Natural killer cell (primary cell): Measurements from ENCODE around the gene BIRC3. TPM values are rescaled to one million over a fixed set of nuclear protein-coding genes. Genes with fewer than 3 reads are reported as not detected.

Source experiments
- ATAC-seq, 3 donors: fragments of 150-1000 bp in 2 of 3; fragments of 200-7000 bp in 1 of 3; cut with Tn5 transposase; 1 replicate in 1 of 3; 2 replicates in 2 of 3; pipeline ENCODE4 v1.10.0; 2021; ENCODE audit warnings: mild to moderate bottlenecking in 2 of 3, moderate library complexity in 2 of 3
- DNase-seq, 2 donors: peaks; one replicate each; pipeline versions ENCODE4 v3.0.0 to v3.0.0-alpha.2; 2013 to 2021; ENCODE audit warnings: mixed read lengths in 1 of 2
- H3K27ac ChIP-seq: one replicate; pipeline ENCODE4 v1.5.1; 2013; ENCODE audit warnings: mild to moderate bottlenecking, low read length
- H3K27me3 ChIP-seq: one replicate; pipeline ENCODE4 v1.6.1; 2013; ENCODE audit warnings: low read length; ENCODE audit not compliant: control insufficient read depth, insufficient read depth
- H3K36me3 ChIP-seq: one replicate; pipeline ENCODE4 v1.6.1; 2013; ENCODE audit warnings: low read length; ENCODE audit not compliant: control insufficient read depth, insufficient read depth
- H3K4me1 ChIP-seq: one replicate; pipeline ENCODE4 v1.6.1; 2013; ENCODE audit warnings: low read length; ENCODE audit not compliant: control insufficient read depth, insufficient read depth
- H3K4me3 ChIP-seq: one replicate; pipeline ENCODE4 v1.5.1; 2013; ENCODE audit warnings: low read length
- H3K9me3 ChIP-seq: one replicate; pipeline ENCODE4 v1.6.1; 2013; ENCODE audit warnings: low read length; ENCODE audit not compliant: control insufficient read depth, insufficient read depth
- H3K27ac Mint-ChIP-seq, 2 donors: one replicate each; pipeline ENCODE4 v1.8.0; 2022; ENCODE audit warnings: mild to moderate bottlenecking in 2 of 2, mixed read lengths in 2 of 2, moderate library complexity in 1 of 2
- H3K27me3 Mint-ChIP-seq, 2 donors: one replicate each; pipeline ENCODE4 v1.8.0; 2022; ENCODE audit warnings: low read depth in 2 of 2, mixed read lengths in 2 of 2
- H3K36me3 Mint-ChIP-seq: one replicate; pipeline ENCODE4 v1.8.0; 2022; ENCODE audit warnings: mixed read lengths
- H3K4me1 Mint-ChIP-seq, 2 donors: one replicate each; pipeline ENCODE4 v1.8.0; 2022; ENCODE audit warnings: mixed read lengths in 2 of 2
- H3K4me3 Mint-ChIP-seq: one replicate; pipeline ENCODE4 v1.8.0; 2022; ENCODE audit warnings: mild to moderate bottlenecking, moderate library complexity, mixed read lengths
- H3K9me3 Mint-ChIP-seq, 2 donors: one replicate each; pipeline ENCODE4 v1.8.0; 2022; ENCODE audit warnings: mixed read lengths in 2 of 2
- WGBS: methylation state at CpG from one replicate; pipeline ENCODE4 v1.1.7; 2013; ENCODE audit warnings: missing lambda C conversion rate; ENCODE audit not compliant: insufficient coverage; 5-methylcytosine and 5-hydroxymethylcytosine counted together
- intact Hi-C: fragments of 100-400 bp; cut with micrococcal nuclease; formaldehyde crosslinking; loops from one replicate; pipeline ENCODE4 v1.14.2; 2022
- total RNA-seq, 4 donors: library from RNA; stranded (reverse); fragments of 120-200 nt in 1 of 4; gene quantifications; one replicate each; pipeline versions ENCODE4 v1.2.3 to v1.2.4, GENCODE V29; 2013 to 2022
- TF ChIP-seq, protein P1 (sequence below): fragments of 200-600 bp; IDR thresholded peaks from one replicate; pipeline ENCODE4 v1.8.0; 2022; ENCODE audit warnings: antibody characterized with exemption

BIRC3 gene
- total RNA-seq, 3 donors from 2014 or later (not counting 1 experiment from before 2014, with no cell fraction given): 14.2 to 92.3 (median 20.1) TPM

DNA sequence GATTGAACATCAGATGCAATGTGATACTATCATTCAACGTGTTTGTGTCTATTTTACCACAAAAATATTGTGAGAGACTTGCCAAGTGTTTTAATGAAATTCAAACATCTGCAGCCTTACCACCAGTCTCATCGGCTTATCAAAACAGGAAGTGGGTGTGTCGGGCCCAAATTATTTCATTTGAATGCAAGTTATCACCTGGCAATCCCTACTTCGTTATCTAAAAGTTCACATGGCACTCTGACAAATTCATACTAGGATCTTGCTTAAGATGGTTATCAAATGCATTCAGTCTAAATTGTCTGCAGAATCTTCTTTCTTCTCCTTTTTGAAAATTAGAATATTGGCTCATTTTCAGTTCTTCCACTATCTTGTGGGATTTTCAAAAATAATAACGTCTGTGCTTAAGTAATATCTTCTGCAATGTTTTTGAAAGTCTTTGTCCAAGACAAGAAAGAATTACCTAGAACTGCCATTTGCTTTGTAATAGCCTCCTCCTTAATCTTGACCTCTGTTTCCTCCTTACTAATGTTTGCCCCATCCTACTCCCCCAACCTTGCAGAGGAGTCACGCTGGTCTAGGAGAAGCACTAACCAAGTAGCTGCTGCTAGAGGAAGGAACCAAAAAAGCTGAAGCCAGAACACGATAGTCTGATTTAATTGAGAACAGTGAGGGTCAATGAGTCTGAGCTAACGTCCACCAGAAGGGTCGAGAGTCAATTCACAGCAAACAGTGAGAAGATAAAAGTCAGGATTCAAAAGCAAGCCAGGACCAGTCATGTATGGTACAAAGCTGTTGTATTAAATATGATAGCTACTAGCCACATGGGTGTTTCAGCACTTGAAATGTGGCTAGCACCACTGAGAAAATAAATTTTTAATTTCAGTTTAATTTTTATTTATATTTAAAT lies 10.2 kb upstream of the BIRC3 start:
- TF ChIP-seq, protein P1, sequence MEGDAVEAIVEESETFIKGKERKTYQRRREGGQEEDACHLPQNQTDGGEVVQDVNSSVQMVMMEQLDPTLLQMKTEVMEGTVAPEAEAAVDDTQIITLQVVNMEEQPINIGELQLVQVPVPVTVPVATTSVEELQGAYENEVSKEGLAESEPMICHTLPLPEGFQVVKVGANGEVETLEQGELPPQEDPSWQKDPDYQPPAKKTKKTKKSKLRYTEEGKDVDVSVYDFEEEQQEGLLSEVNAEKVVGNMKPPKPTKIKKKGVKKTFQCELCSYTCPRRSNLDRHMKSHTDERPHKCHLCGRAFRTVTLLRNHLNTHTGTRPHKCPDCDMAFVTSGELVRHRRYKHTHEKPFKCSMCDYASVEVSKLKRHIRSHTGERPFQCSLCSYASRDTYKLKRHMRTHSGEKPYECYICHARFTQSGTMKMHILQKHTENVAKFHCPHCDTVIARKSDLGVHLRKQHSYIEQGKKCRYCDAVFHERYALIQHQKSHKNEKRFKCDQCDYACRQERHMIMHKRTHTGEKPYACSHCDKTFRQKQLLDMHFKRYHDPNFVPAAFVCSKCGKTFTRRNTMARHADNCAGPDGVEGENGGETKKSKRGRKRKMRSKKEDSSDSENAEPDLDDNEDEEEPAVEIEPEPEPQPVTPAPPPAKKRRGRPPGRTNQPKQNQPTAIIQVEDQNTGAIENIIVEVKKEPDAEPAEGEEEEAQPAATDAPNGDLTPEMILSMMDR: no peak
- Mint-ChIP-seq H3K4me3 (peak overlapping the region; percentile 38), H3K36me3 (no peaks in the 10 kb centered on the region), H3K27me3 (no peaks in the 10 kb centered on the region), H3K4me1 (peaks cover 12 to 17% of the 10 kb centered on the region in 2 donors), H3K27ac (peak overlapping the region in 1 of 2 donors; percentile 6), H3K9me3 (peaks cover 2 to 3% of the 10 kb centered on the region in 2 donors)
- Histone ChIP-seq H3K27me3 (no peaks in the 10 kb centered on the region), H3K4me1 (peaks cover 29% of the 10 kb centered on the region), H3K4me3 (no peak overlapping the region), H3K27ac (peak overlapping the region; percentile 49), H3K36me3 (no peaks in the 10 kb centered on the region), H3K9me3 (peaks cover 10% of the 10 kb centered on the region)
- intact Hi-C loops: no loop called here
- peak; percentile 21 to 77 (median 64) for ATAC-seq
- DNase-seq: peak in 1 of 2 donors; percentile 78
- WGBS: 28% methylated on average over 9 of the region's 9 CpGs

DNA sequence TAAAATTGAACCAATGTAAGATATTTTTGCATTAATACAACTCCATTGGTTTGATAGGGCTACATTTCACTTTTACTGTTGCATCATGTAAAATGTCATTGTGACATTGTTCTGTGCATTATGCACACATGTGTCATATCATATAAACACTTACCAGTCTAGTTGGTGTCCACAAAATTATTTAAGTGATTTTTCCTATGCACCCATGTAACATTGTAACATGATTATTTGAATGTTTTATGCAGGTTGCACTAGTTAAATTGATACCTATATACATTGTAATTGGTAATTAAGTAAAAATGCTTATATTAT lies 9.6 kb upstream of the BIRC3 start:
- Mint-ChIP-seq H3K36me3 (no peaks in the 10 kb centered on the region), H3K4me3 (no peak overlapping the region), H3K27ac (no peak overlapping the region), H3K27me3 (no peaks in the 10 kb centered on the region), H3K4me1 (peaks cover 13 to 20% of the 10 kb centered on the region in 2 donors), H3K9me3 (peaks cover 2 to 3% of the 10 kb centered on the region in 2 donors)
- intact Hi-C loops: no loop called here
- Histone ChIP-seq H3K4me3 (no peak overlapping the region), H3K4me1 (peaks cover 24% of the 10 kb centered on the region), H3K27ac (no peak overlapping the region), H3K9me3 (peaks cover 4% of the 10 kb centered on the region), H3K36me3 (no peaks in the 10 kb centered on the region), H3K27me3 (no peaks in the 10 kb centered on the region)
- ATAC-seq (no peak), DNase-seq (no peak)
- TF ChIP-seq, protein P1: no peak

DNA sequence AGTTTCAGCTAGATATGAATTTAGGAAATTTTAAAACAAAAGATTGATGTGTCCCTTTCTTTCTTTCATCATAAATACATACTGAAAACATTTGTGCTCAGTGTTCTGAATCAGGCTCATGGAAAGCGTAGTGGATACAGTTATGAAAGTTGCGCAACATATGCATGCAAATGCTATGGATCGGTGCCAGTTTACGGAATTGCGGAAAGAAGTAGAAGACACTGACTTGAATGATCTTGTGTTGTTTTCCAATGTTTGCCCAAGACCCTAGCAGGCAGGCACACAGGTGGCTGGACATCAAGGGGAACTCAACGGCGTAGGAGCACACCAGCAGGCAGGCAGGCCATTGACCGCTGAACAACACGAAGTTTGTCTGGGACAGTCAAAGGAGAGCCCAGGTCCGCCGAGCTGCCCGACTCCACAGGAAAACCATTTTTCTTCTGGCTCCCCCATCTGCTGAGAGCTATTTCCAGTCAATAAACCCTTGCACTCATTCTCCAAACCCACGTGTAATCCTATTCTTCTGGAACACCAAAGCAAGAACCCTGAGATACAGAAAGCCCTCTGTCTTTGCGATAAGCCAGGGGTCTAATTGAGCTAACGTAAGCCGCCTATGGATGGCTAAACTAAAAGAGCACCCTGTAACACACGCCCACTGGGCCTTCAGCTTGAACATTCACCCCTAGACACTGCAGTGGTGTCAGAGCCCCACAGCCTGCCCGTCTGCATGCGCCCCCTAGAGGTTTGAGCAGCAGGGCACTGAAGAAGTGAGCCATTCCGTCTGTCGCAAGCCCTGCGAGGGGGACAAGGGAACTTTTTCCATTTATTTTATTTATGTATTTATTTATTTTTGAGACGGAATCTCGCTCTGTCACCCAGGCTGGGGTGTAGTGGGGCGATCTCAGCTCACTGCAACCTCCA lies 7.4 kb upstream of the BIRC3 start:
- Mint-ChIP-seq H3K4me1 (peaks cover 24 to 32% of the 10 kb centered on the region in 2 donors), H3K27me3 (no peaks in the 10 kb centered on the region), H3K36me3 (no peaks in the 10 kb centered on the region), H3K27ac (no peak overlapping the region), H3K4me3 (no peak overlapping the region), H3K9me3 (no peaks in the 10 kb centered on the region)
- WGBS: 95% methylated on average over 21 of the region's 25 CpGs
- Histone ChIP-seq H3K9me3 (no peaks in the 10 kb centered on the region), H3K36me3 (no peaks in the 10 kb centered on the region), H3K27me3 (no peaks in the 10 kb centered on the region), H3K27ac (no peak overlapping the region), H3K4me3 (no peak overlapping the region), H3K4me1 (peaks cover 28% of the 10 kb centered on the region)
- TF ChIP-seq, protein P1: no peak
- ATAC-seq (no peak), DNase-seq (no peak)
- intact Hi-C loops: no loop called here
